Brain pericyte (primary cell): Measurements from ENCODE around the gene CACNA1C.
"Not testable (repeated sequence)": the region's sequence is repeated elsewhere in the genome, so short reads cannot be mapped to it uniquely, and the experiment has no call there.

Source experiments
- DNase-seq: peaks from one replicate; pipeline ENCODE4 v3.0.0-alpha.2; 2012; ENCODE audit warnings: low read depth, low spot score

The CACNA1C gene

DNA sequence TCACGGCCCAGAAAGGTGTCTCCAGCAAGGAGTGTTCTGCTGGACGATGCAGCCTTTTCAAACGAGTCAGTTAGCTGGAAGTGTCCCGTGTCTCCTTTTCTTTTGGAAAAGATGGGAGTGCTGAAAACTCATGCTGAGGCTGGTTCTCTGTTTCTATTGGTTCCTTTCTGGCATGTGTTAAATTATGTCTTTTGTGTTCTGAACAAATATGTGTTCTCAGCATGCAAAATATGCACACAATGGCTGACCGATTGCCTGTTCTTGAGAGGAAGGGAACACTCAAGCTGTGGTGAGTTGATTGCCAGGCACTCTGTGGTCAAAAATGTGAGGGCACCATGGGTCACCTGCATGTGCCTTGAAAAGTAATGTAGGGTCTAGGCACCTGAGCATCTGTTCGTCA lies 181.3 kb downstream of the CACNA1C start:
- DNase-seq, result no peak

DNA sequence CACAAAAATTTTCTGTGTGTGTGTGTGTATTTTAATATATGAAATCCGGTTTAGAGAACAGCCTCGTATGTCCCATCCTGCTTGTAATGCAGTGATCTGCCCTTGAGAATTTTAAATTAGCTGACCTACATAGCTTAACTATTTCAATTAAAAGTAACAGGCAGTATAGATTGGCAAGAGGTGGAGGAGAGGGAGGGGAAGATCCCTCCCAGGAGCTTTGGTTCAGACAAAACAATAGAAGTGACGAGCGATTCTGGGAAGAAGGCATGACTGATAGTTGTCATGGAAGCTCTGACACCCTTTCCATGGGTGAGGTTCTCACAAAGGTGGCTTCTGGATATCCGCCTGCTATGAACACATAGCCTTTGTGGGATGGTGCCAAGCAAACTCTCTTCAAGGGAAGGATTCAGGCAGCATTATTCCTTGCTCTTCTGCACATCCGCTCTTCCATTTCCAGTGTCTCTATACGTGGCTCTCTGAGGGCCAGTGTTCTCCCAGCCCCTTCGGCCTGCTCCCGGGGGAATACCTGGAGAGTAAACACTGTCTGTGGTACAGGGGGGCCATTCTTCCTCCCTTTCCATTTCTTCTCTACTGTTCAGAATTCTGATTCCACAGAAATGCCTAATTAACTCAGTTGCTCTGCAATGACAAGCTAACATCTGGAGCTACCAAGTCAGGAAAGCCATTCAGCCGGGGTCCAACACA lies 182.0 kb downstream of the CACNA1C start:
- DNase-seq, result no peak

GRCh38 chr12:2236506-2237294 lies 183.9 kb downstream of the CACNA1C start:
- no peak for DNase-seq

- no peak for DNase-seq
Observed at GRCh38 chr12:2238111-2238510, 185.3 kb downstream of the CACNA1C start.

DNA sequence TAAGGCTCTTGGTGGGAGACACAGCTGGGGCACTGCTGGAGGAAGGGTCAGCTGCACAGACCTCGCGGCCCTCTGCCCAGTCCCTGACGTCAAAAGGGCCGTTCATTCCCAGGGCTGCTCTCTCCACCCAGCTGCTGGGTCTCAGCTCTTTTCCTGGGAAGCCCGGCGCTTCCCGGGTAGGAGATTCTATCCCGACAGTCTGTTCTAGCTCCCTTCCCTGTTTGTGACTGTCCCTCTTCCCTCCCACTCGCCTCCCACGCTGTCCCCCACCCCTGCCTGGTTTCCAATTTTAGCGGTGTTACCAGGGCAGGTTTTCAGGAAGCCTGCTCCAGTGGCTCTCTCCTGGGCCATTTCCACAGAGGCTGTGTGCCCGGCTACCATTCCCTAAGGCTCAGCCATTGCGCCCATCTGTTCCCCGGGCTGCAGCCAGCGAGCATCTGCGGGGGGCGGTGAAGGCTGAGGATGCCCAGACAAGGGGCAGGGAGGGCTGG lies 186.6 kb downstream of the CACNA1C start:
- peak; percentile 70 for DNase-seq

GRCh38 chr12:2240390-2240789 lies 187.6 kb downstream of the CACNA1C start:
- DNase-seq, result no peak

DNA sequence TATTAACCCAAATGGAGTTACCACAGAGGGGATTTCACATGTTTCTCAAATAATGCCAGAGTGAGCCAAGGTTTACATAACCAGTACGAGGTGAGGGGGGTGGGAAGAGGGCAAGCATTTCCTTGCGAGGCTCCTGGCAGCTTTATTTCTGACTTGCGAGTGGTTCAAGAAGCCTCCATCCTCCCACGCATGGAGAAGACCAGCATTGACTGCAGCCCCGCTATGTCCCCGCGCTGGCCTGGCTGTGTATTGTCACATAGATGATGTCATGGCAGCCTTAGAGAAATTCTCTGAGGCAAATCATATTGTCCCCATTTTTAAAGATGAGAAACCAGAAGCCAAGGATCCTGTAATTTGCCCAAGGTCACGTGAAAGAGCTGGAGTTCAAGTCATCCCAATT lies 188.2 kb downstream of the CACNA1C start:
- no peak for DNase-seq

DNA sequence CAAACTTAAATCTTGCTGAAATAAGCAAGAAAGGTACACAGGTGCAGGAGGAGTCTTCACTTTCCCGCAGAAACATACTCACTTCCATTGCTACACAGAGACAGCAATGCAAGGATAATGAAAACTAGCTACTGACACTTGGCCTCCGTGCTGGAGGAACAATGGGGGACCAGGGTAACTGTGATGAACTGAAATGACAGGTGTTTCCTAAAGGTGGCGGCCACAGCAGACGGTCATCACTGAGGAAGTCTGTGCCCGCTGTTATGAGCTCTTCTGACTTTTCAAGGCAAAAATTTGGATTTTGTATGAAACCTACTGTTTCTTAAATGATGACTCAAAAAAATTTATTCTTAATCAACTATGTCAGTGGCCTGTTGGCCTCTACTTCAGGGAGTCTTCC lies 189.4 kb downstream of the CACNA1C start:
- no peak for DNase-seq

DNA sequence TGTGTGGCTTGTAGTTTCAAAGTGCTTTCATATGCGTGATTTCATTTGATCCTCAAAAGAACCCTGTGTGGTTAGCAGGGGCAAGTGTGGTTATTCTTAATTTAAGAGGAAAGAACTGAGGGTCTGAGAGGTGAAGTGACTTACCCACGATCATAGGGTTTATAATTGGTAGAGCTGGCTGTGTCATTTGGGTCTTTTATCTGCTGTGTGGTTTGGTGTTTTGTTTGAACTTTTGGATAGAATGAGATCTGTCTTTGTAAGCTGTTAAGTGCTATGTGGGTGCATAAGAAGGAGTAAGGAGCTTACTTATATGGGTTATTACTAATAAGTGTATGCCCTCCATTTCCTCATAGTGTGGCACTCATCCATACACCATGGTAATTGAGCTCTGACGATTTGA lies 190.0 kb downstream of the CACNA1C start:
- no peak for DNase-seq

DNA sequence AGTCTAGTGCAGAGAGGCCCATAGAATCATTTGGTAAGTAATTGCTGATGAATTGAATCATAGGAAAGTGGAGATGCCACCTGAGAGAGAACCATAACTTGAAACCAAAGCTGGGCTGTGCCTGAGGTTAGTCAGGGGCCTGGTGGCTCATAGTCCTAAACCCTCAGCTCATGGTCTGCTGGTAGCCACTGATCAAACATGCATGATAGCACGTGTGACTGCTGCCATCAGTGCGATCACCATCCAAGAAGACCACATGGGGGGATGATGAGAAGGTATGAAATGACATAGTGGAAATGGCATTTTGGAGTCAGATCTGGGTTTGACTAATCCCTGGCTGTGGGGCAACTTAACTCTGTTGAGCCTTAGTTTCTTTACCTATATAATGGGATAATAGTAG lies 190.5 kb downstream of the CACNA1C start:
- DNase-seq, result no peak

DNA sequence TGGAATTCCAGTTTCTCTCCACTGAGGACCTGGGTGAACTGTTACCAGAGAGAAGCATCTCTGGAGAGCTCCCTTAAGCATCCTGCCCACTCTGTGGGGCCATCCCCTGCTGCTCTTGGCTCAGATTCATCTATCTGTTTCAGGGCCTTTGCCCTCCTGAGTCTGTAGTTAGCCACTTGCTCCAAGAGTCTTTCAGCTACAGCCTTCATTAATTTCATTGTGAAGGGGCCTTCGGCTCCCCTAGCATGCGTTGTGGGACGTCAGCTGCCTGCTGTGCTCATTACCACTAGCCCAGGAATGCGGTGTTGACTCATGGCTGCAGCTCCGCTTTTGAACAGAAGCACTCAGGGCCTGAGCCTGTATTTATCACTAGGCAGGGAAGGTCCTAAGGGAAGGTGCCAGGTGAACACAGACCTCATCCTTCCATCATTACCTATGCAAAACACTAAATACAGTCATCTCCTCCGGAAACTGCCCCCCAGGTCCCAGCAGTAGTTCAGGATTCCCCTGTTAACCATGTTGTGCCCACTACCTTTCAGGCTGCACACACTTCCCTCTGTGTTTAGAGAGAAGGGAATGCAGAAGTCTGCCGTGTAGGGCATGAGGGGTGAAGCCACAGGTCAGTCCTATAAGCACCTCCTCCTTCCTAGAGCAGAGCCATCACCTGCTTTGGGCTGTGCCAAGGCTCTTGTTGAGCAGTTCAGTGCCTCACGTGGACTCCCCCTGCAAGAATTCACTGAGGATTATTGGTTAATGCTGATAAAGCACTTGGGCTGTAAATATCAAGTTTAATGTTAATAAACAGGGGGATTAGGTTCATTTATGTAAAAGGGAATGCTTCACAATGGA lies 191.4 kb downstream of the CACNA1C start:
- DNase-seq, result peak; percentile 93

- no peak for DNase-seq
Observed at GRCh38 chr12:2246358-2246757, 193.6 kb downstream of the CACNA1C start.

- DNase-seq, result no peak
Observed at GRCh38 chr12:2247120-2247519, 194.3 kb downstream of the CACNA1C start.

GRCh38 chr12:2247596-2247995 lies 194.8 kb downstream of the CACNA1C start:
- no peak for DNase-seq

DNA sequence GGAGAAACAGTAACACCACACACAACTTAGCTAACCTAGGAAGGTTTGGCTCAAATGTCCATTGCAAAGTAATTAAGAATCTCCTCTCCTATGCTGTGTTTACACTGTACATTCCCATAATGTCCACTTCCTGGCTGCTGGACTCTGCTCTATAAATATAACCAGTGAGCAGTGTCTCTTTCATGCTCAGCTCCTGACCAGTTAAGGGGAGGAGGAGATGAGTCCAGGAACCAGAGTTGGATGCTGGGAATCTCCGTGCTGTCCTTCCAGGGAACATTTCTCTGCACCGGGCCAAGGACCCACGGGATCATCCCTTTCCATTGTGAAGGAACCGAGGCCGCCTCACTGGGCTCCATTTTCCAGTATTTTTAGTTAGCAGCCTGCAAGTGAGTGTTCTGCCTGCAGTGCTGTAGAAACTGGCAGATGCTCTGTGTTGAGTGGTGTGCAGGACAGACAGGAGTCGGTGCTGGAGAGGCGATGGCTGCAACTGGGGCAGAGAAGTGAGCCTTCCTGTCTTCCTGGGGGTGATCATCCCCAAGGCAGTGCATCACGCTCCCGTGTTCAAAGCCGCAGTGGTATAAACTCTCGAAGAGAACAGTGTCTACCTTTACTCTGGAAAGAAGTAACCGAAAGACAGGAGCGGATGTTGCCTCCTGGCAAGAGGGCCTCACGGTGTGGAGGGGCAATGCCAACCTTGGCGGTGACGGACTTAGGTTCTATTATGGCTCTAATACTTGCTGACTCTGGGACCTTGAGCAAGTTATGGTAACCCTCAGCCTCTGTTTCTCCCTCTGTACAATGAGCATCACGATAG lies 195.5 kb downstream of the CACNA1C start:
- no peak for DNase-seq

DNA sequence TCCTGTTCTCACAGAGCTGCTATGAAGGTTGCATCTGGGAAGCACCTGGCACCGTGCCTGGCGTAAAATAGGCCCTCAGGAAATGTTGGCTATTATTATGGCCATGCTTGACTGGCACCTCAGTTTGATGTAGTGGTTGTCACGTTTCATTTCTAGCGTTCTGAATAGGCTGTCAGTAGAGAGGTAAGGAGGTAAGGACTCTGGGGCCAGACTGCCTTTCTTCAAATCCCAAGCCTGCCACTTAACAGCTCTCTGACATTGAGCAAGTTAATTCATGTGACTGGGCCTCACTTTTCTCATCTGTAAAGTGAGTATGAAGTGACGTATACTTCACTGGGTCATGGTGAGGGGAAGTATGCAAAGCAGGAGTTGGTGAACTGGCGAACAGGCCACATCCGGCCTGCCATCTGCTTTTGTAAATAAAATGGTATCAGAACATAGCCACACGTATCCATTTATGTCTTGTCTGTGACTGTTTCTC lies 196.2 kb downstream of the CACNA1C start:
- DNase-seq, result no peak

- DNase-seq, result no peak
Observed at GRCh38 chr12:2250797-2251196, 198.0 kb downstream of the CACNA1C start.

DNA sequence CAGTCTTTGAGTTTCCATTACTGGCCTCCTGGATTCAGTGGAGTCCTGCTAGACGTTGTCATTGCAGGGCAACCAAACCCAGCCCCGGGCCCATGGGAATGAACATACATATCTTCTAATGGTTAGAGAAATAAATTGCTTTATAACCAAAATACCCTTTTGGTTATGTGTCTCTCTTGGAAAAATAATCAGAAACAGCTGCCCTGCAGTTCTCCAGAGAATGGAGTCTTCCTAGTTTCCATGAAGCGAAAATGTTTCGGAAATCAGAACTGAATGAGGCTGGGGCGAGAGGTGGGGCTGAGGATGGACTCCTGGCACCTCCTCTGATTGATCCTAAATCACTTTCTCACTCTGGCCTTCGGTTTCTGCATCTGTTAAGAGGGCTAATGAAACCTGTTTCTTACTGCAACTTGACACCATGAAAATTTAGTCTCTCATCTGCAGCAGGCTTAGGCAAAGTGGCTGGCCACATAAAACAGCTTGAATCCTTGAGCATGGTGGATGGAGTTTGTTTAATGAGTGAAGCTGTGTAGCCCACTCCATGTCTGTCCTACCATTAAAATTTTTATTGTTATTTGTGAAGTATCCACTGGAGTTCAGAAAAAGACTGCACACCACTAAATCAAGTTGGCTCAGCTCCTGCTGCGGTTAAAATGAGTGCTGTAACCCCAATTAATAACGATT lies 198.9 kb downstream of the CACNA1C start:
- DNase-seq, result no peak

- DNase-seq, result no peak
Observed at GRCh38 chr12:2255311-2255710, 202.5 kb downstream of the CACNA1C start.

DNA sequence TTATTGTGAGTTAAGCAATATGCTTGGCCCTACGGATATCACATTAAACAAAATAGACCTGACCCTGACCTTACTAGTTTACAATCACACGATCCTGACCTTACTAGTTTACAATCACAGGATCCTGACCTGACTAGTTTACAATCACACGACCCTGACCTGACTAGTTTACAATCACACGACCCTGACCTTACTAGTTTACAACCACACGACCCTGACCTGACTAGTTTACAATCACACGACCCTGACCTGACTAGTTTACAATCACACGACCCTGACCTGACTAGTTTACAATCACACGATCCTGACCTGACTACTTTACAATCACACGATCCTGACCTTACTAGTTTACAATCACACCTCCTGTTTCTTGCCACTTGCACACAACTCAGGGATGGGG lies 202.9 kb downstream of the CACNA1C start:
- DNase-seq, result not testable (repeated sequence)

- no peak for DNase-seq
Observed at GRCh38 chr12:2256453-2256852, 203.7 kb downstream of the CACNA1C start.
